GM12874 (cell line): ENCODE measurements around the gene PIEZO1.

Experiments
- TF ChIP-seq, protein P1 (sequence below): IDR thresholded peaks from 2 replicates; pipeline ENCODE4 v1.5.1; 2011; ENCODE audit warnings: low read depth, mild to moderate bottlenecking, control low read depth, low read length, moderate library complexity; ENCODE audit not compliant: insufficient read depth

Gene PIEZO1

DNA sequence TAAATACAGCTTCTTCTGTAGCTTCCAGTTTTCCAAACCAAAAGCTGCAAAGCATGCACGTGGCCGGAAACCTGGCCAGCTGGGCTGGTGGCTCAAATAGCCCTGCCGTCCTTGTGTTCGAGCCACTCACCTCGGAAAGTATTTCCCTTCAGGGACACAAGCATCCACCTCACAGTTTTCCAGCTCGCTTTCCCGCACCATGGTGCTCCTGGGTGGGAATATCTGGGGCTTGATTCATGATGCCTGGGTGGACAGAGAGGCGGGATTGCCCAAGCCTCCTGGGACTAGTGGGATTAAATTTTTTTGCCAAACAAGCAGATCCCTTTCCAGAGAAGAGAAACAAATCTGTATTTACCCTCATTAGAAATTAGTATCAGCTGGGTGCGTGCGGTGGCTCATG is 115.0 kb downstream of the PIEZO1 start:
- TF ChIP-seq, protein P1, sequence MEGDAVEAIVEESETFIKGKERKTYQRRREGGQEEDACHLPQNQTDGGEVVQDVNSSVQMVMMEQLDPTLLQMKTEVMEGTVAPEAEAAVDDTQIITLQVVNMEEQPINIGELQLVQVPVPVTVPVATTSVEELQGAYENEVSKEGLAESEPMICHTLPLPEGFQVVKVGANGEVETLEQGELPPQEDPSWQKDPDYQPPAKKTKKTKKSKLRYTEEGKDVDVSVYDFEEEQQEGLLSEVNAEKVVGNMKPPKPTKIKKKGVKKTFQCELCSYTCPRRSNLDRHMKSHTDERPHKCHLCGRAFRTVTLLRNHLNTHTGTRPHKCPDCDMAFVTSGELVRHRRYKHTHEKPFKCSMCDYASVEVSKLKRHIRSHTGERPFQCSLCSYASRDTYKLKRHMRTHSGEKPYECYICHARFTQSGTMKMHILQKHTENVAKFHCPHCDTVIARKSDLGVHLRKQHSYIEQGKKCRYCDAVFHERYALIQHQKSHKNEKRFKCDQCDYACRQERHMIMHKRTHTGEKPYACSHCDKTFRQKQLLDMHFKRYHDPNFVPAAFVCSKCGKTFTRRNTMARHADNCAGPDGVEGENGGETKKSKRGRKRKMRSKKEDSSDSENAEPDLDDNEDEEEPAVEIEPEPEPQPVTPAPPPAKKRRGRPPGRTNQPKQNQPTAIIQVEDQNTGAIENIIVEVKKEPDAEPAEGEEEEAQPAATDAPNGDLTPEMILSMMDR = no peak

- TF ChIP-seq, protein P1 = no peak
Observed at GRCh38 chr16:88667461-88667860, 117.6 kb downstream of the PIEZO1 start.

DNA sequence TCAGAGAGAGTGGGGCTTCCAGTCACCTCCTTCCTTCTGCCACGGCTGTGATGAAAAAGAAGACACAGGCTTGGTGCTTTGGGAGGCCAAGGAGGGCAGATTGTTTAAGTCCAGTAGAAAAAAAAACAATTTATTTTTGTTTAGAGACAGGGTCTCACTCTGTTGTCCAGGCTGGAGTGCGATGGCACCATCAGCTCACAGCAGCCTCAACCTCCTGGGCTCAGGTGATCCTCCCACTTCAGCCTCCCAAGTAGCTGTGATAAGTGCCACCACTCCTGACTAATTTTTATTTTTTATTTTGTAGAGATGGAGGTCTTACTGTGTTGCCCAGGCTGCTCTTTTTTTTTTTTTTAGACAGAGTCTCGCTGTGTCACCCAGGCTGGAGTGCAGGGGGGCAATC is 119.5 kb downstream of the PIEZO1 start:
- TF ChIP-seq, protein P1 = no peak
